A673 (cell line): ENCODE measurements around the gene CTAGE1. TPM values are rescaled to one million over a fixed set of nuclear protein-coding genes. Genes with fewer than 3 reads are reported as not detected.
A peak's percentile ranks its signal among the peaks of the same experiment; 100 is the strongest.

Source experiments
- Bru-seq: library from RNA; stranded (reverse); fragments of 400-500 nt; gene quantifications from one replicate; lab custom pipeline; 2021; lab: Mats Ljungman, UMichigan
- BruChase-seq, 2 experiments: library from RNA; stranded (reverse); fragments of 400-500 nt; gene quantifications; one replicate each; lab custom pipeline; 2021; lab: Mats Ljungman, UMichigan
- BruUV-seq: library from RNA; stranded (reverse); fragments of 400-500 nt; replicated peaks from 2 replicates; lab custom pipeline; 2021; lab: Mats Ljungman, UMichigan
- CTCF ChIA-PET: fragments of 300-600 bp; sonication (Branson Sonifier 250); formaldehyde crosslinking; loops from one replicate; lab custom pipeline; 2022; ENCODE audit warnings: antibody characterized with exemption; lab: Charles Lee
- POLR2A ChIA-PET: fragments of 300-600 bp; sonication (Branson Sonifier 250); formaldehyde crosslinking; loops from one replicate; lab custom pipeline; 2022; ENCODE audit warnings: antibody characterized with exemption; ENCODE audit not compliant: low non-redundant PET; lab: Charles Lee
- DNase-seq: peaks from one replicate; pipeline ENCODE4 v3.0.0-alpha.2; 2015; ENCODE audit warnings: low spot score
- H3K27ac ChIP-seq: fragments of 200-600 bp; sonication (generic); 2 replicates; pipeline ENCODE4 v1.5.1; 2016; ENCODE audit warnings: mixed run types, low read depth, mild to moderate bottlenecking, mixed read lengths, antibody characterized with exemption, low read length; ENCODE audit not compliant: poor library complexity, severe bottlenecking
- H3K27me3 ChIP-seq: fragments of 200-600 bp; sonication (generic); replicated peaks from 2 replicates; pipeline ENCODE4 v1.6.1; 2017; ENCODE audit warnings: mixed run types, low read depth, mild to moderate bottlenecking, mixed read lengths, antibody characterized with exemption, low read length; ENCODE audit not compliant: insufficient read depth, poor library complexity
- H3K36me3 ChIP-seq: fragments of 200-600 bp; sonication (generic); 2 replicates; pipeline ENCODE4 v1.6.1; 2016; ENCODE audit warnings: mixed run types, mild to moderate bottlenecking, mixed read lengths, antibody characterized with exemption, low read length; ENCODE audit not compliant: insufficient read depth, poor library complexity, severe bottlenecking
- H3K4me1 ChIP-seq: fragments of 200-600 bp; sonication (generic); 2 replicates; pipeline ENCODE4 v1.6.1; 2017; ENCODE audit warnings: mixed run types, mild to moderate bottlenecking, mixed read lengths, antibody characterized with exemption, low read length; ENCODE audit not compliant: insufficient read depth, poor library complexity, severe bottlenecking
- H3K4me3 ChIP-seq: fragments of 200-600 bp; sonication (generic); 2 replicates; pipeline ENCODE4 v1.5.1; 2016; ENCODE audit warnings: low read depth, mixed run types, mild to moderate bottlenecking, mixed read lengths, low read length; ENCODE audit not compliant: poor library complexity, severe bottlenecking
- H3K9me3 ChIP-seq: fragments of 200-600 bp; sonication (generic); 2 replicates; pipeline ENCODE4 v1.6.1; 2016; ENCODE audit warnings: mixed run types, low read depth, mild to moderate bottlenecking, mixed read lengths, antibody characterized with exemption, low read length; ENCODE audit not compliant: poor library complexity, severe bottlenecking
- EZH2 ChIP-seq: fragments of 200-600 bp; sonication (generic); IDR thresholded peaks from 2 replicates; pipeline ENCODE4 v1.6.1; 2017; ENCODE audit warnings: borderline replicate concordance, low read depth, mild to moderate bottlenecking, mixed read lengths, antibody characterized with exemption, low read length; ENCODE audit not compliant: poor library complexity, severe bottlenecking
- intact Hi-C: fragments of 100-400 bp; cut with micrococcal nuclease; formaldehyde crosslinking; loops from one replicate; pipeline ENCODE4 v1.10.0; 2022; ENCODE audit not compliant: unreplicated experiment
- long read RNA-seq: library from polyadenylated mRNA; stranded (forward); transcript quantifications from one replicate; pipeline ENCODE4 v2.0.0, GENCODE V29; 2022
- total RNA-seq: library from RNA; stranded (reverse); gene quantifications from 2 replicates; pipeline ENCODE4 v1.2.3, GENCODE V29; 2021
- TF ChIP-seq, protein P1 (sequence below): fragments of 300-800, 200-600 bp; sonication (generic); conservative IDR thresholded peaks from 2 replicates; pipeline ENCODE4 v1.5.1; 2017; ENCODE audit warnings: low read depth, mild to moderate bottlenecking, antibody characterized with exemption, low read length, moderate library complexity, mixed read lengths

The CTAGE1 gene, protein sequence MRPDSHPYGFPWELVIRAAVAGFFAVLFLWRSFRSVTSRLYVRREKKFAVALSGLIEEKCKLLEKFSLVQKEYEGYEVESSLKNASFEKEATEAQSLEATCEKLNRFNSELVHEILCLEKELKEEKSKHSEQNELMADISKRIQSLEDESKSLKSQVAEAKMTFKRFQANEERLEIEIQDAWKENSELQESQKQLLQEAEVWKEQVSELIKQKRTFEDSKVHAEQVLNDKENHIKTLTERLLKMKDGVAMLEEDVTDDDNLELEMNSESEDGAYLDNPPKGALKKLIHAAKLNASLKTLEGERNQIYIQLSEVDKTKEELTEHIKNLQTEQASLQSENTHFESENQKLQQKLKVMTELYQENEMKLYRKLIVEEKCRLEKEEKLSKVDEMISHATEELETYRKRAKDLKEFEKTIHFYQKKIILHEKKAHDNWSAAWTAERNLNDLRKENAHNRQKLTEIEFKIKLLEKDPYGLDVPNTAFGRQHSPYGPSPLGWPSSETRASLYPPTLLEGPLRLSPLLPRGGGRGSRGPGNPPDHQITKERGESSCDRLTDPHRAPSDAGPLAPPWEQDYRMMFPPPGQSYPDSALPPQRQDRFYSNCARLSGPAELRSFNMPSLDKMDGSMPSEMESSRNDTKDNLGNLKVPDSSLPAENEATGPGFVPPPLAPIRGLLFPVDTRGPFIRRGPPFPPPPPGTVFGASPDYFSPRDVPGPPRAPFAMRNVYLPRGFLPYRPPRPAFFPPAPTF
- total RNA-seq (not detected in 2 replicates), Bru-seq, nascent RNA (not detected), BruChase-seq, experiment 1, labeled RNA remaining after a 2-hour chase (not detected), BruChase-seq, experiment 2, labeled RNA remaining after a 6-hour chase (percentile 18 among the genes with signal in this experiment)
- long read RNA-seq = 0 reads

DNA sequence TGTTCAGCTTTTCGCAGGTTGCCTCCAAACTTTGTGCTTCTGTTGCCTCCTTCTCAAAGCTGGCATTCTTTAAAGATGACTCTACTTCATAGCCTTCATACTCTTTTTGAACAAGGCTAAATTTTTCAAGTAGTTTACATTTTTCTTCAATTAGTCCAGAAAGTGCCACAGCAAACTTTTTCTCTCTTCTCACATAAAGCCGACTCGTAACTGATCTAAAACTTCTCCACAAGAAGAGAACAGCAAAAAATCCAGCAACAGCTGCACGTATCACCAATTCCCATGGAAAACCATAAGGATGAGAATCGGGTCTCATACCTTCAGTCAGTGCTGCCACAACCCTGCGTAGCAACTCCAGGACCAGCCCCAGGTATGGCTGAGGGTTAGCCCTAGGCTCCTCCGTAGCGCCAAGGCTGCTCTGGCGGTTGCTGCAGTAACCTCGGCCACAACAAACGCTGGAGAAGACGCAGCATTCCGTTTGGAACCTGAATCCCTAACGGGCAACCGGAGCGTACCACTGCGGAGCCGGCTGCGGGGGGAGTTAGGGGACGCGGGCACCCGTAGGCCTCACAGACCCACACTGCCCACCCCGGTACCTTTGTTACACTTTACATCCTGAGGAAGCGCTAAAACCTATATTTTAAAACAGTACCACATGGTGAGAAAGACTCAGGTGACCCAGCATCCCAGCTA lies at the start of gene CTAGE1:
Gene CTAGE1 (minus strand): TSS at position 420 of the 693 bp plus-strand sequence. CDS start 104 bp downstream, at position 316.
- no TSS peak for BruUV-seq

DNA sequence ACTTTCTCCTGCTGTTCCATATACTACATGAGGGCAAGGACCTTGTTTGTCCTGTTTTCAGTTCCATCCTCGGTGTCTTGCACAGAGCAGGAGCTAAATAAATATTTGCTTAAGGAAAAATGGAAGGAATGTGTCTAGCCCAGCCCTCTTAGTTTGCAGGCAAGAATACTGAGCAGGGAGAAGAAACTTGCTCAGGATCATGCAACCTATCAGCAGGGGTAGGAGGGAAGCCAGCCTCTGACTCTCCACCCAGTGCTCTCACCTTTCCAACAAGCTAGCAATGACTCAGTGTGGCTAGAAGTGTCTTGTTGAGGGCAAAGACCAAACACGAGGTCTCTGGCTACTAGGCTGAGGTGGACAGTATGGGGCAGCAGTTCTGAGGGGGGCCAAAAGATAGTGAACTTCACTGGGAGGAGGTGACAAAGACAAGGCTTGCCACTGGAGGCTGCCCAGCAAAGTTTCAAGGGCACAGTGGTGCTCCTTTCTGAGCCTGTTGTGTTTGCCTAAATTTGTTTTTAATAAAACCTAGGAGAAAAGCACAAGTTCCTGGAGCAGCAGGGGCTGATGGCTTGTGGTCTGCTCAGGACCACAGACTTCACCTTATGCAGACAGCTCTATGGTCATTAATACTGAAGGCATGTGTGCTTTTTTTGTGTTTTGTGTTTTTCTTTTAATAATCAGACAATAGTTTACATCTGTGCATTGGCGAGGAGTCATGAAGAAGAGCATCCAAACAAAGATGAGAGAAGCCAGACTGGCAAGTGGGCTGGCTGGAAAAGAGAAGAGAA lies 49.1 kb upstream of the CTAGE1 start:
- POLR2A ChIA-PET = no interaction called here
- no peaks in the 10 kb centered on the region for H3K9me3 ChIP-seq
- H3K27me3 ChIP-seq = peaks cover 23% of the 10 kb centered on the region
- H3K27ac ChIP-seq = no peak overlapping the region
- DNase-seq = no peak
- H3K4me3 ChIP-seq = no peak overlapping the region
- no peak for TF ChIP-seq EZH2
- TF ChIP-seq, protein P1, sequence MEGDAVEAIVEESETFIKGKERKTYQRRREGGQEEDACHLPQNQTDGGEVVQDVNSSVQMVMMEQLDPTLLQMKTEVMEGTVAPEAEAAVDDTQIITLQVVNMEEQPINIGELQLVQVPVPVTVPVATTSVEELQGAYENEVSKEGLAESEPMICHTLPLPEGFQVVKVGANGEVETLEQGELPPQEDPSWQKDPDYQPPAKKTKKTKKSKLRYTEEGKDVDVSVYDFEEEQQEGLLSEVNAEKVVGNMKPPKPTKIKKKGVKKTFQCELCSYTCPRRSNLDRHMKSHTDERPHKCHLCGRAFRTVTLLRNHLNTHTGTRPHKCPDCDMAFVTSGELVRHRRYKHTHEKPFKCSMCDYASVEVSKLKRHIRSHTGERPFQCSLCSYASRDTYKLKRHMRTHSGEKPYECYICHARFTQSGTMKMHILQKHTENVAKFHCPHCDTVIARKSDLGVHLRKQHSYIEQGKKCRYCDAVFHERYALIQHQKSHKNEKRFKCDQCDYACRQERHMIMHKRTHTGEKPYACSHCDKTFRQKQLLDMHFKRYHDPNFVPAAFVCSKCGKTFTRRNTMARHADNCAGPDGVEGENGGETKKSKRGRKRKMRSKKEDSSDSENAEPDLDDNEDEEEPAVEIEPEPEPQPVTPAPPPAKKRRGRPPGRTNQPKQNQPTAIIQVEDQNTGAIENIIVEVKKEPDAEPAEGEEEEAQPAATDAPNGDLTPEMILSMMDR = no peak
- no peaks in the 10 kb centered on the region for H3K4me1 ChIP-seq
- CTCF ChIA-PET = no interaction called here
- H3K36me3 ChIP-seq = no peaks in the 10 kb centered on the region
- intact Hi-C loops = no loop called here
- no TSS peak for BruUV-seq

More for the DNA sequence above, at the start of gene CTAGE1:
- TF ChIP-seq, protein P1 = no peak
- TF ChIP-seq EZH2 = no peak
- H3K4me1 ChIP-seq = no peaks in the 10 kb centered on the region
- peaks cover 62% of the 10 kb centered on the region for H3K27me3 ChIP-seq
- intact Hi-C loops = loop anchor here (2.0 kb wide), 1 partner anchor 57 kb away; no protein-coding TSS in a partner anchor
- H3K9me3 ChIP-seq = no peaks in the 10 kb centered on the region
- DNase-seq = no peak
- H3K4me3 ChIP-seq = no peak within 1 kb of the TSS
- POLR2A ChIA-PET = no interaction called here
- no peak within 1 kb of the TSS for H3K27ac ChIP-seq
- H3K36me3 ChIP-seq = no peaks in the 10 kb centered on the region
- CTCF ChIA-PET = no interaction called here
